ENCODE measurements around the gene KRTAP29-1. TPM values are rescaled to one million over a fixed set of nuclear protein-coding genes. Genes with fewer than 3 reads are reported as not detected.

KRTAP29-1 gene
- total RNA-seq, 1 experiment from 2014 or later, result not detected

- Histone ChIP-seq H3K36me3 (ENCODE audit: low read depth) (no peaks in the 10 kb centered on the region), H3K4me1 (replicated peaks; ENCODE audit: insufficient read depth) (peaks cover 54% of the 10 kb centered on the region), H3F3A (ENCODE audit: insufficient read depth, low read depth) (peaks cover 10% of the 10 kb centered on the region; the same call in 1 of the 2 replicates), H3K9me2 (ENCODE audit: insufficient read depth) (no peaks in the 10 kb centered on the region), H3K79me2 (ENCODE audit: low read depth) (no peaks in the 10 kb centered on the region), H3K27ac (peak overlapping the region; percentile 53), H3K9me3 (ENCODE audit: insufficient read depth, low read depth) (0 out of 2 replicates have a peak, but pooled peaks cover 7% of the 10 kb centered on the region), H3K27me3 (ENCODE audit: insufficient read depth, low read depth) (no peaks in the 10 kb centered on the region), H3K4me2 (peak overlapping the region; percentile 62), H2AFZ (no peak overlapping the region), H4K20me1 (ENCODE audit: insufficient read depth) (no peaks in the 10 kb centered on the region), H3K4me3 (no peak overlapping the region)
- no TSS peak for BruUV-seq (replicated peaks)
- DNase-seq, result peak in 1 of 2 experiments; percentile 39
- ChIA-PET POLR2A (ENCODE audit: unreplicated experiment) (interaction anchor here (0.5 to 0.6 kb wide), 2 partner anchors 10 to 228 kb away, joined by 3 read pairs; no protein-coding TSS in a partner anchor), CTCF (interaction anchor here (0.6 to 0.8 kb wide), 2 partner anchors 17 to 78 kb away, joined by 3 to 5 read pairs; no protein-coding TSS in a partner anchor)
- no peak for TF ChIP-seq EZH2 (IDR thresholded peaks at IDR 0.05; ENCODE audit: low read depth)
- TF ChIP-seq, protein P1, sequence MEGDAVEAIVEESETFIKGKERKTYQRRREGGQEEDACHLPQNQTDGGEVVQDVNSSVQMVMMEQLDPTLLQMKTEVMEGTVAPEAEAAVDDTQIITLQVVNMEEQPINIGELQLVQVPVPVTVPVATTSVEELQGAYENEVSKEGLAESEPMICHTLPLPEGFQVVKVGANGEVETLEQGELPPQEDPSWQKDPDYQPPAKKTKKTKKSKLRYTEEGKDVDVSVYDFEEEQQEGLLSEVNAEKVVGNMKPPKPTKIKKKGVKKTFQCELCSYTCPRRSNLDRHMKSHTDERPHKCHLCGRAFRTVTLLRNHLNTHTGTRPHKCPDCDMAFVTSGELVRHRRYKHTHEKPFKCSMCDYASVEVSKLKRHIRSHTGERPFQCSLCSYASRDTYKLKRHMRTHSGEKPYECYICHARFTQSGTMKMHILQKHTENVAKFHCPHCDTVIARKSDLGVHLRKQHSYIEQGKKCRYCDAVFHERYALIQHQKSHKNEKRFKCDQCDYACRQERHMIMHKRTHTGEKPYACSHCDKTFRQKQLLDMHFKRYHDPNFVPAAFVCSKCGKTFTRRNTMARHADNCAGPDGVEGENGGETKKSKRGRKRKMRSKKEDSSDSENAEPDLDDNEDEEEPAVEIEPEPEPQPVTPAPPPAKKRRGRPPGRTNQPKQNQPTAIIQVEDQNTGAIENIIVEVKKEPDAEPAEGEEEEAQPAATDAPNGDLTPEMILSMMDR (conservative IDR thresholded peaks at IDR 0.05), result no peak
- intact Hi-C loops (cut with micrococcal nuclease; ENCODE audit: unreplicated experiment), result loop anchor here (5.0 kb wide), 1 partner anchor 63 kb away; no protein-coding TSS in a partner anchor
Measured at GRCh38 chr17:41338961-41339485, 36.4 kb upstream of the KRTAP29-1 start.

GRCh38 chr17:41335747-41336146, 33.1 kb upstream of the KRTAP29-1 start:
- H3K9me3 ChIP-seq (ENCODE audit: insufficient read depth, low read depth), result no peaks in the 10 kb centered on the region
- CTCF ChIA-PET, result no interaction called here
- no peak overlapping the region for H3K27ac ChIP-seq
- H3K9me2 ChIP-seq (ENCODE audit: insufficient read depth), result no peaks in the 10 kb centered on the region
- H3K4me3 ChIP-seq, result no peak overlapping the region
- intact Hi-C loops (cut with micrococcal nuclease; ENCODE audit: unreplicated experiment), result loop anchor here (5.0 kb wide), 1 partner anchor 67 kb away; no protein-coding TSS in a partner anchor
- H3F3A ChIP-seq (ENCODE audit: insufficient read depth, low read depth), result peaks cover 10% of the 10 kb centered on the region; the same call in 1 of the 2 replicates
- H4K20me1 ChIP-seq (ENCODE audit: insufficient read depth), result no peaks in the 10 kb centered on the region
- POLR2A ChIA-PET (ENCODE audit: unreplicated experiment), result no interaction called here
- no peak overlapping the region for H3K4me2 ChIP-seq
- TF ChIP-seq, protein P1 (conservative IDR thresholded peaks at IDR 0.05), result no peak
- no peak for TF ChIP-seq EZH2 (IDR thresholded peaks at IDR 0.05; ENCODE audit: low read depth)
- H3K27me3 ChIP-seq (ENCODE audit: insufficient read depth, low read depth), result no peaks in the 10 kb centered on the region
- no peak for DNase-seq
- no peaks in the 10 kb centered on the region for H3K36me3 ChIP-seq (ENCODE audit: low read depth)
- H2AFZ ChIP-seq, result no peak overlapping the region
- no TSS peak for BruUV-seq (replicated peaks)
- H3K4me1 ChIP-seq (replicated peaks; ENCODE audit: insufficient read depth), result peaks cover 41% of the 10 kb centered on the region
- H3K79me2 ChIP-seq (ENCODE audit: low read depth), result no peaks in the 10 kb centered on the region

DNA sequence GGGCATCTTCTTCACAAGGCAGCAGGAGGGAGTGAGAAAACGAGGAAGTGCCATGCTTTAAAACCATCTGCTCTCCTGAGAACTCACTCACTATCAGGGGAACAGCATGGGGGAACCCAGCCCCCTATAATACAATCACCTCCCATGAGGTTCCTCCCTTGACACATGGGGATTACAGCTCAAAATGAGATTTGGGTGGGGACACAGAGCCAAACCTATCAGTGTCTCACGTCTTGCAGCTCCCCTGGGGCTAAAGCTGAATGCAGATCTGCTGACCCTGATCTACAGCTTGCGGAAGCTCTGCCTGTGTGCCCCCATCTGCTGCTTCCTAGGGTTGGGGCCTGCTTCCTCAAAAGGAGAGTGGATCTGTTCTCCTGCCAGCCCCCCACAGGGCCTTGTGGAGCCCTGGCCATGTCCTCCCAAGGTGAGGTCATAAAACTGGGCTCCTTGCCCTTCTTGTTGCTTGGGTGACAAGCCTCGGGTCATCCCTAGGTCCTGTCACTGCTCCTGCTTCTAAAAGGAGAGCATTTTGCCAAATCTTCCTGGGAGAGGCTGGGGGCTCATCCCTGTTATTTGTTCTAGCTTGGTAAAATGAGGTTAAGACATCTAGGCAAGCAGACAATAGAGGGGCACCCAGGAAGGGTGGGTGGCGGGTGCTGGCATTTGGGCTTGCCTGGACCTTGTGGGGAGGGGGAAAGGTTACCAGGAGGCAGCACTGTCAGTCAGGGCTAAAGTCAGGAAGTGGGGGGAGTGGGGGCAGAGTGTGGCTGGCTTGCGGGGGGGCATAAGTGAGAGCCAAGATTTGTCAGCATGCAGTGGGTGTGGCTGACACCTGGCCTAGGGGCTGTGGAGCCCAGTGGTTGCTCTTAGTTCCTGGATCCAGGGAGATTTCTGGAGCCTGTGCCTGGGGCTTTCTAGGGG, 32.0 kb upstream of the KRTAP29-1 start:
- Histone ChIP-seq H4K20me1 (ENCODE audit: insufficient read depth) (no peaks in the 10 kb centered on the region), H3K36me3 (ENCODE audit: low read depth) (no peaks in the 10 kb centered on the region), H3F3A (ENCODE audit: insufficient read depth, low read depth) (peaks cover 10% of the 10 kb centered on the region; the same call in 1 of the 2 replicates), H3K9me3 (ENCODE audit: insufficient read depth, low read depth) (no peaks in the 10 kb centered on the region), H3K4me1 (replicated peaks; ENCODE audit: insufficient read depth) (peaks cover 33% of the 10 kb centered on the region), H2AFZ (no peak overlapping the region), H3K79me2 (ENCODE audit: low read depth) (no peaks in the 10 kb centered on the region), H3K27me3 (ENCODE audit: insufficient read depth, low read depth) (no peaks in the 10 kb centered on the region), H3K9me2 (ENCODE audit: insufficient read depth) (no peaks in the 10 kb centered on the region), H3K4me2 (0 out of 2 replicates have a peak overlapping the region, but pooled peaks have one; percentile 1), H3K4me3 (no peak overlapping the region), H3K27ac (no peak overlapping the region)
- CTCF ChIA-PET, result no interaction called here
- intact Hi-C loops (cut with micrococcal nuclease; ENCODE audit: unreplicated experiment), result loop anchor here (5.0 kb wide), 1 partner anchor 68 kb away; no protein-coding TSS in a partner anchor
- DNase-seq, result no peak
- no TSS peak for BruUV-seq (replicated peaks)
- TF ChIP-seq EZH2 (IDR thresholded peaks at IDR 0.05; ENCODE audit: low read depth), result no peak
- TF ChIP-seq, protein P1 (conservative IDR thresholded peaks at IDR 0.05), result no peak
- POLR2A ChIA-PET (ENCODE audit: unreplicated experiment), result no interaction called here

Measured in PC-9 (cell line).